Upper lobe of left lung (tissue), 6 donors: ENCODE measurements around the gene THRA. TPM values are rescaled to one million over a fixed set of nuclear protein-coding genes. Genes with fewer than 3 reads are reported as not detected.

Experiments
- ATAC-seq, 2 donors: fragments of 200-7000 bp; cut with Tn5 transposase; one replicate each; pipeline ENCODE4 v1.9.1; 2022; ENCODE audit warnings: mild to moderate bottlenecking in 2 of 2, moderate library complexity in 2 of 2; ENCODE audit not compliant: low FRiP score in 2 of 2
- DNase-seq, 2 donors: peaks; one replicate each; pipeline ENCODE4 v3.0.0-alpha.2; 2019 to 2020
- H3K27ac ChIP-seq, 4 donors: fragments of 200-600 bp; sonication (generic); one replicate each; pipeline ENCODE4 v1.5.1; 2016 to 2019
- H3K27me3 ChIP-seq, 4 donors: fragments of 200-600 bp; sonication (generic); one replicate each; pipeline ENCODE4 v1.5.1; 2017 to 2019
- H3K36me3 ChIP-seq, 4 donors: fragments of 200-600 bp; sonication (generic); one replicate each; pipeline ENCODE4 v1.5.1; 2016 to 2019
- H3K4me1 ChIP-seq, 4 donors: fragments of 200-600 bp; sonication (generic); one replicate each; pipeline ENCODE4 v1.5.1; 2018 to 2019
- H3K4me3 ChIP-seq, 4 donors: fragments of 200-600 bp; sonication (generic); one replicate each; pipeline ENCODE4 v1.5.1; 2017 to 2019; ENCODE audit warnings: mild to moderate bottlenecking in 2 of 4, moderate library complexity in 1 of 4
- H3K9me3 ChIP-seq, 4 donors: fragments of 200-600 bp; sonication (generic); one replicate each; pipeline ENCODE4 v1.5.1; 2018 to 2019
- CTCF ChIP-seq, 6 experiments: fragments of 450-650 bp in 4 of 6; fragments of 200-600 bp in 2 of 6; sonication (generic) in 2 of 6; IDR thresholded peaks; one replicate each; pipeline ENCODE4 v1.5.1; 2016 to 2019; ENCODE audit warnings: antibody characterized with exemption in 6 of 6
- EP300 ChIP-seq, 4 donors: sonication (generic); formaldehyde crosslinking; IDR thresholded peaks; one replicate each; pipeline ENCODE4 v1.5.1; 2017; ENCODE audit warnings: antibody characterized with exemption in 4 of 4, control low read depth in 2 of 4
- POLR2A ChIP-seq, 4 donors: fragments of 450-650 bp; IDR thresholded peaks; one replicate each; pipeline ENCODE4 v1.5.1; 2016 to 2017; ENCODE audit warnings: antibody characterized with exemption in 4 of 4, mild to moderate bottlenecking in 2 of 4
- POLR2AphosphoS5 ChIP-seq, 2 donors: sonication (generic); formaldehyde crosslinking; IDR thresholded peaks; one replicate each; pipeline ENCODE4 v1.5.1; 2017; ENCODE audit warnings: antibody characterized with exemption in 2 of 2
- WGBS, 2 donors: methylation state at CpG; one replicate each; pipeline ENCODE4 v1.1.5; 2017 to 2018; 5-methylcytosine and 5-hydroxymethylcytosine counted together
- total RNA-seq, 6 donors: library from RNA; depleted of rRNA in 4 of 6; stranded (reverse); fragments of >200 nt in 4 of 6; gene quantifications; one replicate each; pipeline versions ENCODE4 v1.1.0 to v1.2.1, GENCODE V29; 2016 to 2021
- donor health status: DM: no; HTN: no; CAD: no; lungs with moderate emphysema.
- donor health status: DM: no; HTN: yes; CAD: no; lungs with severe emphysema.

Gene THRA
- total RNA-seq, 6 donors from 2014 or later: 31.0 to 55.3 (median 49.9) TPM

- DNase-seq (no peak), ATAC-seq (no peak)
- H3K27ac ChIP-seq: peak overlapping the region; percentile 60 to 96 (median 78)
- H3K9me3 ChIP-seq: no peaks in the 10 kb centered on the region
- no peak overlapping the region for H3K4me3 ChIP-seq
- no peaks in the 10 kb centered on the region for H3K27me3 ChIP-seq
- TF ChIP-seq POLR2A (IDR thresholded peaks at IDR 0.05) (no peak), CTCF (IDR thresholded peaks at IDR 0.05) (no peak), POLR2AphosphoS5 (IDR thresholded peaks at IDR 0.05) (no peak), EP300 (IDR thresholded peaks at IDR 0.05) (no peak)
- peaks cover 28 to 98% (median 75%) of the 10 kb centered on the region in 4 donors for H3K36me3 ChIP-seq
- H3K4me1 ChIP-seq: peaks cover 27 to 50% (median 44%) of the 10 kb centered on the region in 4 donors
- WGBS, 2 donors: 44 to 61% methylated on average over 3 of the region's 3 CpGs
Observed at GRCh38 chr17:40092581-40092980, 29.8 kb downstream of the THRA start.

- peaks cover 33 to 55% (median 49%) of the 10 kb centered on the region in 4 donors for H3K4me1 ChIP-seq
- no peaks in the 10 kb centered on the region for H3K27me3 ChIP-seq
- 88 to 91% methylated on average over 26 to 29 of the region's 29 CpGs for WGBS, 2 donors
- peak overlapping the region; percentile 28 to 96 (median 76) for H3K27ac ChIP-seq
- no peaks in the 10 kb centered on the region for H3K9me3 ChIP-seq
- TF ChIP-seq CTCF (IDR thresholded peaks at IDR 0.05): no peak
- no peak for TF ChIP-seq POLR2AphosphoS5 (IDR thresholded peaks at IDR 0.05)
- TF ChIP-seq POLR2A (IDR thresholded peaks at IDR 0.05): no peak
- TF ChIP-seq EP300 (IDR thresholded peaks at IDR 0.05): no peak
- ATAC-seq (no peak), DNase-seq (peak in 1 of 2 donors; percentile 81)
- H3K4me3 ChIP-seq: no peak overlapping the region
- peaks cover 23 to 93% (median 70%) of the 10 kb centered on the region in 4 donors for H3K36me3 ChIP-seq
Observed at GRCh38 chr17:40093005-40093579, 30.3 kb downstream of the THRA start.

GRCh38 chr17:40093580-40094201, 30.9 kb downstream of the THRA start:
- H3K27me3 ChIP-seq: no peaks in the 10 kb centered on the region
- WGBS, 2 donors: 79 to 82% methylated on average over 16 of the region's 16 CpGs
- no peak overlapping the region for H3K4me3 ChIP-seq
- peak overlapping the region; percentile 28 to 96 (median 89) for H3K27ac ChIP-seq
- DNase-seq (no peak), ATAC-seq (no peak)
- H3K36me3 ChIP-seq: peaks cover 19 to 87% (median 64%) of the 10 kb centered on the region in 4 donors
- H3K9me3 ChIP-seq: no peaks in the 10 kb centered on the region
- peaks cover 38 to 61% (median 55%) of the 10 kb centered on the region in 4 donors for H3K4me1 ChIP-seq
- TF ChIP-seq POLR2AphosphoS5 (IDR thresholded peaks at IDR 0.05): peak in 1 of 2 donors; percentile 9
- TF ChIP-seq EP300 (IDR thresholded peaks at IDR 0.05): no peak

GRCh38 chr17:40094874-40095273, 32.1 kb downstream of the THRA start:
- H3K27me3 ChIP-seq: no peaks in the 10 kb centered on the region
- whole genome bisulfite sequencing, 2 donors: 87 to 91% methylated on average over 14 of the region's 14 CpGs
- H3K9me3 ChIP-seq: no peaks in the 10 kb centered on the region
- peaks cover 45 to 73% (median 59%) of the 10 kb centered on the region in 4 donors for H3K4me1 ChIP-seq
- no peak overlapping the region for H3K4me3 ChIP-seq
- peak overlapping the region; percentile 87 to 99 (median 94) for H3K27ac ChIP-seq
- ATAC-seq: no peak
- DNase-seq: no peak
- H3K36me3 ChIP-seq: peaks cover 9 to 75% (median 53%) of the 10 kb centered on the region in 4 donors
- no peak for TF ChIP-seq POLR2A (IDR thresholded peaks at IDR 0.05)
- TF ChIP-seq CTCF (IDR thresholded peaks at IDR 0.05): no peak
- no peak for TF ChIP-seq EP300 (IDR thresholded peaks at IDR 0.05)
- no peak for TF ChIP-seq POLR2AphosphoS5 (IDR thresholded peaks at IDR 0.05)

- H3K36me3 ChIP-seq: peaks cover 9 to 69% (median 49%) of the 10 kb centered on the region in 4 donors
- H3K9me3 ChIP-seq: no peaks in the 10 kb centered on the region
- 74 to 78% methylated on average over 9 to 17 of the region's 17 CpGs for WGBS, 2 donors
- TF ChIP-seq POLR2AphosphoS5 (IDR thresholded peaks at IDR 0.05): peak in 1 of 2 donors; percentile 4
- no peak for TF ChIP-seq EP300 (IDR thresholded peaks at IDR 0.05)
- TF ChIP-seq POLR2A (IDR thresholded peaks at IDR 0.05): no peak
- TF ChIP-seq CTCF (IDR thresholded peaks at IDR 0.05): peak in 1 of 6 experiments; percentile 4
- no peaks in the 10 kb centered on the region for H3K27me3 ChIP-seq
- no peak for ATAC-seq
- peak overlapping the region; percentile 87 to 99 (median 94) for H3K27ac ChIP-seq
- DNase-seq: no peak
- H3K4me3 ChIP-seq: no peak overlapping the region
- H3K4me1 ChIP-seq: peaks cover 46 to 79% (median 60%) of the 10 kb centered on the region in 4 donors
Observed at GRCh38 chr17:40095351-40095943, 32.7 kb downstream of the THRA start.
